DOHH2 (cell line): ENCODE measurements around the gene CAPZB.

Experiments
- CTCF ChIP-seq: fragments of 200-600 bp; sonication (generic); IDR thresholded peaks from one replicate; pipeline ENCODE4 v1.5.1; 2014; ENCODE audit warnings: antibody characterized with exemption, mild to moderate bottlenecking, low read depth, low read length; ENCODE audit not compliant: poor library complexity, severe bottlenecking
- EZH2phosphoT487 ChIP-seq: fragments of 200-600 bp; sonication (generic); IDR thresholded peaks from 2 replicates; pipeline ENCODE4 v1.6.1; 2017; ENCODE audit warnings: borderline replicate concordance, mild to moderate bottlenecking, antibody characterized with exemption, low read length, moderate library complexity, mixed read lengths

GRCh38 chr1:19317126-19317910, 168.0 kb downstream of the CAPZB start:
- TF ChIP-seq CTCF (no peak), EZH2phosphoT487 (no peak)
